Measurements from ENCODE around the gene CDC14A.
"Not testable (repeated sequence)": the region's sequence is repeated elsewhere in the genome, so short reads cannot be mapped to it uniquely, and the experiment has no call there.

Gene CDC14A

GRCh38 chr1:100335436-100335835, 16.9 kb upstream of the CDC14A start:
- DNase-seq (ENCODE audit: low spot score) = no peak

- not testable (repeated sequence) for DNase-seq (ENCODE audit: low spot score)
Observed at GRCh38 chr1:100337878-100338277, 14.4 kb upstream of the CDC14A start.

- not testable (repeated sequence) for DNase-seq (ENCODE audit: low spot score)
Observed at GRCh38 chr1:100339735-100340134, 12.6 kb upstream of the CDC14A start.

GRCh38 chr1:100340494-100340893, 11.8 kb upstream of the CDC14A start:
- DNase-seq (ENCODE audit: low spot score) = no peak

- DNase-seq (ENCODE audit: low spot score) = no peak
Observed at GRCh38 chr1:100342348-100342747, 10.0 kb upstream of the CDC14A start.

- DNase-seq (ENCODE audit: low spot score) = no peak
Observed at GRCh38 chr1:100343897-100344296, 8.4 kb upstream of the CDC14A start.

- no peak for DNase-seq (ENCODE audit: low spot score)
Observed at GRCh38 chr1:100344774-100345173, 7.5 kb upstream of the CDC14A start.

- DNase-seq (ENCODE audit: low spot score) = no peak
Observed at GRCh38 chr1:100346387-100346786, 5.9 kb upstream of the CDC14A start.

GRCh38 chr1:100347009-100347966, 5.0 kb upstream of the CDC14A start:
- no peak for DNase-seq (ENCODE audit: low spot score)

GRCh38 chr1:100348549-100349144, 3.7 kb upstream of the CDC14A start:
- no peak for DNase-seq (ENCODE audit: low spot score)

GRCh38 chr1:100349246-100349645, 3.1 kb upstream of the CDC14A start:
- no peak for DNase-seq (ENCODE audit: low spot score)

- DNase-seq (ENCODE audit: low spot score) = no peak
Observed at GRCh38 chr1:100350787-100351094, 1.6 kb upstream of the CDC14A start.

- DNase-seq (ENCODE audit: low spot score) = peak; percentile 91
Observed at GRCh38 chr1:100351095-100351887, 1.0 kb upstream of the CDC14A start.

- peak; percentile 28 for DNase-seq (ENCODE audit: low spot score)
Observed at GRCh38 chr1:100353071-100353801, 930 bp downstream of the CDC14A start.

GRCh38 chr1:100353988-100354387, 1.7 kb downstream of the CDC14A start:
- peak; percentile 88 for DNase-seq (ENCODE audit: low spot score)

GRCh38 chr1:100354971-100355394, 2.7 kb downstream of the CDC14A start:
- peak; percentile 83 for DNase-seq (ENCODE audit: low spot score)

- DNase-seq (ENCODE audit: low spot score) = no peak
Observed at GRCh38 chr1:100358210-100358609, 5.9 kb downstream of the CDC14A start.

GRCh38 chr1:100359139-100359538, 6.8 kb downstream of the CDC14A start:
- DNase-seq (ENCODE audit: low spot score) = no peak

GRCh38 chr1:100360790-100361510, 8.6 kb downstream of the CDC14A start:
- peak; percentile 25 for DNase-seq (ENCODE audit: low spot score)

- DNase-seq (ENCODE audit: low spot score) = no peak
Observed at GRCh38 chr1:100361511-100362089, 9.3 kb downstream of the CDC14A start.
